ENCODE measurements around the gene MIDN. TPM values are rescaled to one million over a fixed set of nuclear protein-coding genes. Genes with fewer than 3 reads are reported as not detected.

Gene MIDN
- polyA plus RNA-seq, 1 donor from 2014 or later = 24.8 TPM

DNA sequence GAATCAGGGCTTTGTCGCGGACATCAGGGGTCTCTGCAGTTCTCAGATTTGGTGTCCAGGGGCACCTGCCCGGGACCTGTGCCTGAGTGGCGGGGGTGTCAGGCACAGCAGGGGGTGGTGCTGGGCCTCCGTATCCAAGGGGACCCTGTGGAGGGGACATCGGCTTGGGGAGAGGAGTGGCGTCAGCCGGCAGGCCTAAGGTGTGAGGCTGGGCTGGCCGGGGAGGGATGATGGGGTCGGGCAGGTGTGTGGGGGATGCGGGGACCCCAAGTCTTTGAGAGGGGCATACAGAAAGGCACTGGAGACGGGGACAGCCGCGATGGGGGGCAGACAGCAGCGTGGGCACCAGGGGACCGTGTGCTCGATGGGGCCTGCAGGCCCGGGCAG is 39.8 kb downstream of the MIDN start:
- Histone ChIP-seq H4K20me1 (ENCODE audit: insufficient read depth) (no peaks in the 10 kb centered on the region), H3F3A (ENCODE audit: insufficient read depth, low read length, poor library complexity, severe bottlenecking) (no peaks in the 10 kb centered on the region), H3K9me2 (ENCODE audit: insufficient read depth, low read length) (no peaks in the 10 kb centered on the region), H3K36me3 (ENCODE audit: insufficient read depth, low read length) (no peaks in the 10 kb centered on the region), H3K4me3 (ENCODE audit: low read length) (peak overlapping the region; percentile 92), H3K9me3 (ENCODE audit: low read length) (no peaks in the 10 kb centered on the region), H3K27me3 (ENCODE audit: insufficient read depth, low read depth, low read length) (no peaks in the 10 kb centered on the region), H3K27ac (ENCODE audit: low read length) (no peak overlapping the region), H3K4me2 (ENCODE audit: low read length) (no peak overlapping the region), H3K79me2 (replicated peaks; ENCODE audit: insufficient read depth, low read length) (peaks cover 31% of the 10 kb centered on the region), H3K9ac (ENCODE audit: low read length) (no peak overlapping the region), H2AFZ (ENCODE audit: low read depth, low read length) (no peak overlapping the region)
- TF ChIP-seq REST (IDR thresholded peaks at IDR 0.05; ENCODE audit: borderline replicate concordance) (no peak), EZH2 (IDR thresholded peaks at IDR 0.05; ENCODE audit: borderline replicate concordance, insufficient read depth, low read length, poor library complexity, severe bottlenecking) (no peak), POLR2AphosphoS5 (IDR thresholded peaks at IDR 0.05) (no peak), MXI1 (conservative IDR thresholded peaks at IDR 0.05; ENCODE audit: poor library complexity, severe bottlenecking) (no peak), SMC3 (conservative IDR thresholded peaks at IDR 0.05; ENCODE audit: poor library complexity) (no peak), EP300 (conservative IDR thresholded peaks at IDR 0.05; ENCODE audit: poor library complexity, severe bottlenecking) (no peak), TAF1 (IDR thresholded peaks at IDR 0.05; ENCODE audit: low read depth) (no peak), RAD21 (conservative IDR thresholded peaks at IDR 0.05) (no peak)
- TF ChIP-seq, protein P1, sequence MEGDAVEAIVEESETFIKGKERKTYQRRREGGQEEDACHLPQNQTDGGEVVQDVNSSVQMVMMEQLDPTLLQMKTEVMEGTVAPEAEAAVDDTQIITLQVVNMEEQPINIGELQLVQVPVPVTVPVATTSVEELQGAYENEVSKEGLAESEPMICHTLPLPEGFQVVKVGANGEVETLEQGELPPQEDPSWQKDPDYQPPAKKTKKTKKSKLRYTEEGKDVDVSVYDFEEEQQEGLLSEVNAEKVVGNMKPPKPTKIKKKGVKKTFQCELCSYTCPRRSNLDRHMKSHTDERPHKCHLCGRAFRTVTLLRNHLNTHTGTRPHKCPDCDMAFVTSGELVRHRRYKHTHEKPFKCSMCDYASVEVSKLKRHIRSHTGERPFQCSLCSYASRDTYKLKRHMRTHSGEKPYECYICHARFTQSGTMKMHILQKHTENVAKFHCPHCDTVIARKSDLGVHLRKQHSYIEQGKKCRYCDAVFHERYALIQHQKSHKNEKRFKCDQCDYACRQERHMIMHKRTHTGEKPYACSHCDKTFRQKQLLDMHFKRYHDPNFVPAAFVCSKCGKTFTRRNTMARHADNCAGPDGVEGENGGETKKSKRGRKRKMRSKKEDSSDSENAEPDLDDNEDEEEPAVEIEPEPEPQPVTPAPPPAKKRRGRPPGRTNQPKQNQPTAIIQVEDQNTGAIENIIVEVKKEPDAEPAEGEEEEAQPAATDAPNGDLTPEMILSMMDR (IDR thresholded peaks at IDR 0.05; ENCODE audit: poor library complexity, severe bottlenecking) = no peak

GRCh38 chr19:1288833-1289685 is 40.7 kb downstream of the MIDN start:
- Histone ChIP-seq H3F3A (ENCODE audit: insufficient read depth, low read length, poor library complexity, severe bottlenecking) (no peaks in the 10 kb centered on the region), H3K27me3 (ENCODE audit: insufficient read depth, low read depth, low read length) (no peaks in the 10 kb centered on the region), H4K20me1 (ENCODE audit: insufficient read depth) (no peaks in the 10 kb centered on the region), H3K9me2 (ENCODE audit: insufficient read depth, low read length) (no peaks in the 10 kb centered on the region), H3K27ac (ENCODE audit: low read length) (no peak overlapping the region), H3K79me2 (replicated peaks; ENCODE audit: insufficient read depth, low read length) (peaks cover 31% of the 10 kb centered on the region), H3K9ac (ENCODE audit: low read length) (no peak overlapping the region), H3K4me3 (ENCODE audit: low read length) (peak overlapping the region; percentile 92), H3K4me2 (ENCODE audit: low read length) (no peak overlapping the region), H3K9me3 (ENCODE audit: low read length) (no peaks in the 10 kb centered on the region), H2AFZ (ENCODE audit: low read depth, low read length) (no peak overlapping the region), H3K36me3 (ENCODE audit: insufficient read depth, low read length) (no peaks in the 10 kb centered on the region)
- TF ChIP-seq RAD21 (conservative IDR thresholded peaks at IDR 0.05) (no peak), SMC3 (conservative IDR thresholded peaks at IDR 0.05; ENCODE audit: poor library complexity) (no peak), TAF1 (IDR thresholded peaks at IDR 0.05; ENCODE audit: low read depth) (no peak), EP300 (conservative IDR thresholded peaks at IDR 0.05; ENCODE audit: poor library complexity, severe bottlenecking) (no peak), REST (IDR thresholded peaks at IDR 0.05; ENCODE audit: borderline replicate concordance) (no peak), EZH2 (IDR thresholded peaks at IDR 0.05; ENCODE audit: borderline replicate concordance, insufficient read depth, low read length, poor library complexity, severe bottlenecking) (no peak), POLR2AphosphoS5 (IDR thresholded peaks at IDR 0.05) (no peak)
